HepG2 (cell line): ENCODE data around the gene PDLIM7. TPM values are rescaled to one million over a fixed set of nuclear protein-coding genes. Genes with fewer than 3 reads are reported as not detected.

ENCODE experiments used
- AGO1 ChIP-seq: fragments of 200-400 bp; formaldehyde crosslinking; IDR thresholded peaks from 2 replicates; pipeline ENCODE4 v1.6.1; 2017; ENCODE audit warnings: mild to moderate bottlenecking, low read depth, low read length, moderate library complexity; ENCODE audit not compliant: poor library complexity, severe bottlenecking
- CCAR2 ChIP-seq: fragments of 200-400 bp; formaldehyde crosslinking; optimal IDR thresholded peaks from 2 replicates; pipeline ENCODE3; 2018; ENCODE audit warnings: low read depth, mild to moderate bottlenecking, low read length, moderate library complexity
- CENPBD1 ChIP-seq: sonication (generic); formaldehyde crosslinking; IDR thresholded peaks from 2 replicates; pipeline ENCODE4 v1.8.0; 2022; ENCODE audit warnings: missing genetic modification reagents, low read depth, mild to moderate bottlenecking, borderline replicate concordance
- CENPT ChIP-seq: sonication (generic); formaldehyde crosslinking; IDR thresholded peaks from 2 replicates; pipeline ENCODE4 v1.8.0; 2022; ENCODE audit warnings: low read depth, mild to moderate bottlenecking, moderate library complexity, missing genetic modification reagents
- HOXA9 ChIP-seq: sonication (generic); formaldehyde crosslinking; IDR thresholded peaks from 2 replicates; pipeline ENCODE4 v1.8.1; 2022; ENCODE audit warnings: missing genetic modification reagents, mild to moderate bottlenecking, moderate library complexity, borderline replicate concordance
- KDM5B ChIP-seq: sonication (generic); formaldehyde crosslinking; IDR thresholded peaks from 2 replicates; pipeline ENCODE4 v1.4.0; 2020; ENCODE audit warnings: missing genetic modification reagents, mild to moderate bottlenecking, borderline replicate concordance
- LCORL ChIP-seq, 2 experiments: fragments of 450-650 bp in 1 of 2; sonication (generic) in 1 of 2; formaldehyde crosslinking in 1 of 2; IDR thresholded peaks; 2 replicates each; pipeline versions ENCODE4 v1.5.0 to v1.6.1; 2017 to 2020; ENCODE audit warnings: antibody characterized with exemption in 1 of 2, missing genetic modification reagents in 1 of 2
- NR2F1 ChIP-seq, 2 experiments: fragments of 450-650 bp in 1 of 2; formaldehyde crosslinking in 1 of 2; IDR thresholded peaks; 2 replicates each; pipeline versions ENCODE4 v1.5.0 to v1.6.1; 2016 to 2020; ENCODE audit warnings: mild to moderate bottlenecking in 1 of 2, missing compliant biosample characterization in 1 of 2, missing genetic modification reagents in 1 of 2, moderate library complexity in 1 of 2
- PHF21A ChIP-seq: sonication (generic); formaldehyde crosslinking; IDR thresholded peaks from 2 replicates; pipeline ENCODE4 v1.5.0; 2020; ENCODE audit warnings: mild to moderate bottlenecking, missing genetic modification reagents
- POGK ChIP-seq: sonication (generic); formaldehyde crosslinking; conservative IDR thresholded peaks from 2 replicates; pipeline ENCODE4 v1.8.0; 2022; ENCODE audit warnings: mild to moderate bottlenecking, moderate library complexity, missing genetic modification reagents
- SMC3 ChIP-seq: IDR thresholded peaks from 2 replicates; pipeline ENCODE4 v1.6.1; 2011; ENCODE audit warnings: low read length, improper control_type of control experiment
- THAP11 ChIP-seq: IDR thresholded peaks from 2 replicates; pipeline ENCODE4 v1.6.1; 2016; ENCODE audit warnings: missing biosample characterization, missing genetic modification reagents
- UBTF ChIP-seq: sonication (generic); formaldehyde crosslinking; IDR thresholded peaks from 2 replicates; pipeline ENCODE4 v1.4.0; 2020; ENCODE audit warnings: mild to moderate bottlenecking, missing genetic modification reagents
- ZNF232 ChIP-seq: sonication (generic); formaldehyde crosslinking; IDR thresholded peaks from 2 replicates; pipeline ENCODE4 v1.4.0; 2020; ENCODE audit warnings: missing genetic modification reagents, borderline replicate concordance
- ZNF329 ChIP-seq: sonication (generic); formaldehyde crosslinking; IDR thresholded peaks from 2 replicates; pipeline ENCODE4 v1.9.0; 2021; ENCODE audit warnings: low read depth, mild to moderate bottlenecking, missing genetic modification reagents
- ZNF670 ChIP-seq: sonication (generic); formaldehyde crosslinking; IDR thresholded peaks from 2 replicates; pipeline ENCODE4 v1.8.0; 2022; ENCODE audit warnings: mild to moderate bottlenecking, missing genetic modification reagents, borderline replicate concordance
- ZNF687 ChIP-seq: sonication (generic); formaldehyde crosslinking; IDR thresholded peaks from 2 replicates; pipeline ENCODE4 v1.5.1; 2020; ENCODE audit warnings: mild to moderate bottlenecking, missing genetic modification reagents, moderate library complexity
- ZNF75D ChIP-seq: sonication (generic); formaldehyde crosslinking; IDR thresholded peaks from 2 replicates; pipeline ENCODE4 v1.8.1; 2023; ENCODE audit warnings: missing genetic modification reagents, mild to moderate bottlenecking, borderline replicate concordance
- polyA plus RNA-seq, 8 experiments: library from polyadenylated mRNA; depleted of rRNA in 3 of 8; stranded (reverse) in 7 of 8; unstranded in 1 of 8; fragments of >200 nt; fragmentation: Illumina TruSeq in 4 of 8; extraction: Trizol in 4 of 8; gene quantifications; 2 replicates each; pipeline versions ENCODE4 v1.2.1 to v1.2.3, GENCODE V29; 2011 to 2016; ENCODE audit warnings: low read depth in 4 of 8, missing spikeins in 1 of 8, mixed read lengths in 1 of 8; ENCODE audit not compliant: insufficient read depth in 1 of 8
- total RNA-seq, 5 experiments: library from RNA; depleted of rRNA; stranded (reverse); fragments of >200 nt; fragmentation: Illumina TruSeq; extraction: Trizol; gene quantifications; 2 replicates each; pipeline ENCODE4 v1.2.3, GENCODE V29; 2016; ENCODE audit warnings: low read depth in 1 of 5

PDLIM7 gene
- total and polyA plus RNA-seq, 2 of the 13 experiments (the other 11 are each of a cell fraction or from before 2014, with no cell fraction given): 21.1 to 31.3 TPM

GRCh38 chr5:177472460-177473442, 24.7 kb downstream of the PDLIM7 start (continued):
- TF ChIP-seq NR2F1 (CRISPR knock-in tag; IDR thresholded peaks at IDR 0.05) (no peak), THAP11 (CRISPR knock-in tag) (0 out of 2 replicates have a peak, but pooled peaks have one; percentile 17), ZNF687 (CRISPR knock-in tag) (peak; percentile 64), KDM5B (CRISPR knock-in tag) (peak; percentile 25; the same call in 1 of the 2 replicates), CCAR2 (no peak), ZNF232 (no peak), CENPBD1 (no peak), CENPT (CRISPR knock-in tag) (no peak), ZNF670 (CRISPR knock-in tag) (no peak), SMC3 (no peak), POGK (CRISPR knock-in tag) (peak; percentile 49; the same call in 1 of the 2 replicates), PHF21A (CRISPR knock-in tag) (no peak), ZNF75D (CRISPR knock-in tag) (no peak), LCORL (IDR thresholded peaks at IDR 0.05) (no peak), LCORL (CRISPR knock-in tag; IDR thresholded peaks at IDR 0.05) (0 out of 2 replicates have a peak, but pooled peaks have one; percentile 23), UBTF (CRISPR knock-in tag) (peak; percentile 36; the same call in 1 of the 2 replicates), ZNF329 (CRISPR knock-in tag) (no peak), HOXA9 (CRISPR knock-in tag) (0 out of 2 replicates have a peak, but pooled peaks have one; percentile 15), AGO1 (peak; percentile 49)
